OCI-LY1 (cell line): ENCODE measurements around the gene SUFU.

ENCODE experiments used
- CTCF ChIP-seq: fragments of 200-600 bp; sonication (generic), shearing (Covaris generic); IDR thresholded peaks from 2 replicates; pipeline ENCODE4 v1.5.1; 2017; ENCODE audit warnings: mild to moderate bottlenecking, antibody characterized with exemption, low read length, moderate library complexity, mixed read lengths
- EZH2 ChIP-seq: fragments of 200-600 bp; sonication (generic), shearing (Covaris generic); IDR thresholded peaks from 2 replicates; pipeline ENCODE4 v1.8.0; 2017; ENCODE audit warnings: borderline replicate concordance, mixed run types, mild to moderate bottlenecking, antibody characterized with exemption, low read length, moderate library complexity, mixed read lengths

GRCh38 chr10:102611514-102612087, 107.8 kb downstream of the SUFU start:
- TF ChIP-seq CTCF (no peak), EZH2 (no peak)
